ENCODE data around the gene SPDEF.

- no peak for TF ChIP-seq YY1 (IDR thresholded peaks at IDR 0.05; ENCODE audit: insufficient read depth, insufficient read length)
- TF ChIP-seq ZNF274 (IDR thresholded peaks at IDR 0.05; ENCODE audit: low read depth, low read length), result no peak
- TF ChIP-seq SUZ12 (IDR thresholded peaks at IDR 0.05; ENCODE audit: extremely low read depth, insufficient read depth, insufficient read length), result no peak
These were observed 27.0 kb downstream of the SPDEF start for GRCh38 chr6:34528996-34529664.

All from NT2/D1 (cell line).